Mesenteric fat pad (tissue), 1 donor: ENCODE results near the gene LDLRAD4. TPM values are rescaled to one million over a fixed set of nuclear protein-coding genes. Genes with fewer than 3 reads are reported as not detected.

ENCODE experiments used
- DNase-seq: peaks from one replicate; pipeline ENCODE4 v3.0.0-alpha.2; 2020; ENCODE audit warnings: low spot score
- total RNA-seq: library from RNA; stranded (reverse); fragmentation: NEBNext Ultra II Directional; extraction: Animal tissue kit (Norgen Biotek cat#: 25700); gene quantifications from one replicate; pipeline ENCODE4 v1.2.1, GENCODE V29; 2021
- donor health status: DM: yes; HTN: yes; CAD: no.

Gene LDLRAD4
- total RNA-seq, 1 donor from 2014 or later, result 39.6 TPM

- no peak for DNase-seq
Observed at GRCh38 chr18:13366962-13367892, 148.7 kb downstream of the LDLRAD4 start.

GRCh38 chr18:13368080-13368813, 149.7 kb downstream of the LDLRAD4 start:
- DNase-seq, result no peak

GRCh38 chr18:13369353-13369752, 150.8 kb downstream of the LDLRAD4 start:
- no peak for DNase-seq

GRCh38 chr18:13369756-13370510, 151.4 kb downstream of the LDLRAD4 start:
- DNase-seq, result no peak

- no peak for DNase-seq
Observed at GRCh38 chr18:13370995-13371625, 152.6 kb downstream of the LDLRAD4 start.

- DNase-seq, result no peak
Observed at GRCh38 chr18:13371689-13372418, 153.3 kb downstream of the LDLRAD4 start.

GRCh38 chr18:13372531-13372951, 154.0 kb downstream of the LDLRAD4 start:
- no peak for DNase-seq

GRCh38 chr18:13374096-13374467, 155.5 kb downstream of the LDLRAD4 start:
- no peak for DNase-seq

GRCh38 chr18:13374468-13375301, 156.1 kb downstream of the LDLRAD4 start:
- no peak for DNase-seq

GRCh38 chr18:13375302-13376255, 157.0 kb downstream of the LDLRAD4 start:
- DNase-seq, result no peak

GRCh38 chr18:13376298-13376840, 157.8 kb downstream of the LDLRAD4 start:
- DNase-seq, result no peak

- DNase-seq, result no peak
Observed at GRCh38 chr18:13376841-13377351, 158.3 kb downstream of the LDLRAD4 start.

- no peak for DNase-seq
Observed at GRCh38 chr18:13377496-13377895, 158.9 kb downstream of the LDLRAD4 start.

GRCh38 chr18:13378150-13378549, 159.6 kb downstream of the LDLRAD4 start:
- no peak for DNase-seq

- DNase-seq, result no peak
Observed at GRCh38 chr18:13379062-13379865, 160.7 kb downstream of the LDLRAD4 start.

- DNase-seq, result no peak
Observed at GRCh38 chr18:13379930-13380690, 161.6 kb downstream of the LDLRAD4 start.
